GM21515 (cell line): ENCODE data around the gene CYB561D1.

Experiments
- ATAC-seq: cut with Tn5 transposase; IDR thresholded peaks from one replicate; pipeline ENCODE4 v1.9.1; 2021; ENCODE audit not compliant: unreplicated experiment

The CYB561D1 gene

DNA sequence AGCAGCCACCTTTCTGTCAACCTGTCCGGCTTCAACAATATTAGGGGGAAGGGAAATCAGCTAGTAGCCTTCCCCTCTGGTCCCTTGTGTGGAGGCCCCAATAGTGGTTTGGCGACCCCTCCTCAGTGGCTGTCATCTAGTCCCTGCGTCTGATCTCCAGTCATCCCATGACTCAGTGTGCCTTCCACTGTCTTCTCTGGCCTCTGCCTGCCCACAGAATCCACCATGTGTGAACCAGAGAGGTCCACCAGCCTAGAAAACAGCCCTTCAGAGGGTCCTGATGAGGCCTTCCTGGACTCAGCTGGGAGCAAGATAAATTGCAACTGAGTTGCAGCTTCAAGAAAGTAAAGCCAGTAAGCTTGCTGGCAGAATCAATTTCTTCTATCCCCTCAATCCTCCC, 14.0 kb upstream of the CYB561D1 start:
- ATAC-seq = no peak

DNA sequence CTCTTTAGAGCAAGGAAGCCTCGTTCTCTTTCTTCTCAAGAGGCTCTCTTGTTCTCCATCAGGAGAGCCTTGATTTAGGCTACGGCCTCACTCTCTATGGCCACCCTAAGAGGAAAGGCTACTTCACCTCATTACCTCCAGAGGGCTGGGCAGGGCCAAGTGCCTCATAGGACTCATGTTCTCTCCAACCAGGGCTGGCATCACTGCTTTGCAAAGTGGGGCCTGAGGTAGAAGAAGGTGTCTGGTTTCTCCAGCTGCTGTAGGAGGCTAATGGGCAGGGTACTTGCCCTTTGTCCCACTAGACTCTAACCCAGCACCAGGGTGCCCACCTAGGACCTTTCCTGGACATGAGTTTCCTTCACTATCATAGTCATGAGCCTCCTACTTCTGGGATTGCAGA, 12.2 kb upstream of the CYB561D1 start:
- ATAC-seq = no peak

DNA sequence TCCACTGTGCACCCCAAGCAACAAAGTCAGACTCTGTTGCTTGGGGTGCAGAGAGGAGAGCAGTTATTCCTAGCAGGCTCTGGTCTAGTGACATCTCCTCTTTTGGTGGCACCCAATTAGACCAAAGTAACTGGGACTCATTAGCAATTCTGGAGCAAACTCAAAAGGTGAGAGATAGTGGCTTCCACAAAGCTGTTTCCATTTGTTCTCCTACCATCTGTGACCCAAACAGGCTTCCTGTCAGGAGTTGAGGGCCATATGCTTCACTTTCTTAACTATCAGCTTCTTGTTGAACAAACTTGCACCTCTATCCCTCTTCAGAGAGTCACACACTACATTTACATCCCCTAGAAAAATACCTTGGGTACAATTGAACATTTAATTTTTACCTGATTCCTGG, 11.7 kb upstream of the CYB561D1 start:
- ATAC-seq = no peak

DNA sequence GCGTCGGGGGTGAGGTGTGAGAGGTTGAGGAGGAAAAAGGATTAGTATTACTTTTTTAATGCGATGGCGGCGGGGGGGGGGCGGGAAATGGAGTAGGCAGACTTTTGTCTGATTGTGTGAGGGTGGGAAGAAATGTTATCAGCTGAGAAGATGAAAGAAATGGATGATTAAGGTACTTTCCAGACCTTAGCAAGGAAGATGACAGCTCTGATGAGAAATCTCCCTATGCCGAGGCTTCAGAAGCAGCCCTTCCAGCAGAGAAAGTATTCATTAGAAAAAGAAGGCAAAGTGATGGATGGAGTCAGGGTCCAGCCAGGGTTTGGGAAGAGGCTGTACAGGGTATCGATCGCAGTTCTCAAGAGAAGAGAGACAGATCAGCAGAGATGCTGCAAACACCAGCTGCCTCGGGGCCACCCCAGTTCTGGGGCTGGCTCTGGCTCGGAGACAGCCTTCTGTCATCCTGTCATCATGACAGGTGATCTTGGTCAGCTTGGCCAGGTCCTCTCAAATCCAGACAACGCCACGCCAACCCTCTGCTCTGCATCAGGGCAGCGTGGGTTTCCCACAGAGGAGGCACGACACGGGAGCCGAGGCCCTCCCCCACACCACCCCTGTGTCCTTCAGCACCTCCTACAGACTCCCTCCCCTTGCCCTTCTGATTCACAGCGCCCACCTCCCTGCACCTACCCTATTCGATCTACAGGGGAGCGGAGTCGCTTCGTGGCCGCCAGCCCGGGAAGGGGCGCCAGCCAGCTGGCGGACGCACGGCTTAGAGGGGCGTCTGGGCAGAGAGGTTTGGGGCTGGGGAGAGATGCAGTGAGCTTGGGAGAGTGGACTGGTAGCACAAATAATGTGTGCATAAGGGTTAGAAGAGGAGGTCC, 10.9 kb upstream of the CYB561D1 start:
- peak; percentile 16 for ATAC-seq

DNA sequence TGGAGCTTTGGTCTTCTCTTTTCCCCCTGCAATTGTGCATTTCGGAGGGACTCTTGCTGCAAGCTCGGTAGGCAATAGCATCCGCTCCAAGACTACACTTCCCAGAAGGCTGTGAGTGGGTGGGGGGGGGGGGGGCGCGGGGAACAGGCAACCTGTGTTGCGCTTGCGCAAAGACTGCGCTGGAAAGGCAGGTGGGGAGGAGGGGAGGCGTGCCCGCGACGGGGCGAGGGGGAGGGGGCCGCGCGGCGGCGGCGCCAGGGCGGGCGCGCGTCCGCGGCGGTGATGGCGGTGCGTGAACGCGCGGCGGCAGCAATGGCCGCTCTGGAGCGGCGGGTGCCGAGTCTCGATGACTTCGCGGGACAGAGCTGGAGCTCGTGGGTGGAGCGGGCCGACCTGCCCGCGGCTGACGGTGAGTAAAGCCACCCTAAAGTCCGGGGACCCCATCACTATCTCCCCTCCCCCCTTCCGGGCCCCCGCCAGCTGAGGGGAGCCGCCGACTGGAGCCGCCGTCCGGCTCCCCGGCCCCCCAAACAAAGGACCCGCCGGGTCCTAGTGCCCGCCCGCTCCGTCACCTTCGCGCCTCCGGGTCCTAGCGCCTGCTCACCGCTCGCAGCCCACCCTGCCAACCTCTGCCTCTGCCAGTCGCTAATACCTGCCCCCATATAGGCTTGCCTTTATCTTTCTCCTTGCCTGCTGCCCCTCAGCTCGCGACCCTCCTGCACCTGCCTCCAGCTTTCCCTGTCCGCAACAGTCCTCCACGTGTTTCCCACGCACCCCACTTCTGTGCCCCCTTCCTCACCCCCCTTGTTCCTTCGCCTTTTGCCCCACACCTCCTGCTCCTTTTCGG, 10.0 kb upstream of the CYB561D1 start, which contains the start of gene ATXN7L2:
ATXN7L2 (plus strand) TSS at position 234 of the 847 bp plus-strand sequence; CDS start at position 283, 49 bp downstream.
- peak; percentile 75 for ATAC-seq

DNA sequence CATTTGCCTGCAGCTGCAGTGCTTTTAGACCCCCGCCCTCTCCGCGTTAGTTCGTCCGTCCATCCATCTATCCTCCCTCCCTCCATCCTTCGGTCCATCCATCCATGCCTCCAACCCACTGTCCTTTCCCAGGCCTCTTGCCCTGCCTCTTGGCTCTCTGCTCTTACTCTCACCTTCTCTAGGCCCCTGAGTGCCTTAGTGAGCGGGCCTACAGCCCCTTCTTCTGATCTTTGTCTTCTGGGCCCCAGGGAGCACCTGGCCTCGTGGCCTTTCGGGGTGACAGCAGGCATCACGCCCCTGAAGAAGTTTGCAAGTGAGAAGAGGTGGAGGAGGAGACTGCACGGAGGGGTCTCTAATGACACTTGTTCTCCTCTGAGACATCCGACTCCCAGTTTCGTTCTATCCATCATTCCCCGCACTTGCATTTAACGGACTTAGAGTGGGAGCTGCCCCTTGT, 9.3 kb upstream of the CYB561D1 start:
- ATAC-seq = no peak

DNA sequence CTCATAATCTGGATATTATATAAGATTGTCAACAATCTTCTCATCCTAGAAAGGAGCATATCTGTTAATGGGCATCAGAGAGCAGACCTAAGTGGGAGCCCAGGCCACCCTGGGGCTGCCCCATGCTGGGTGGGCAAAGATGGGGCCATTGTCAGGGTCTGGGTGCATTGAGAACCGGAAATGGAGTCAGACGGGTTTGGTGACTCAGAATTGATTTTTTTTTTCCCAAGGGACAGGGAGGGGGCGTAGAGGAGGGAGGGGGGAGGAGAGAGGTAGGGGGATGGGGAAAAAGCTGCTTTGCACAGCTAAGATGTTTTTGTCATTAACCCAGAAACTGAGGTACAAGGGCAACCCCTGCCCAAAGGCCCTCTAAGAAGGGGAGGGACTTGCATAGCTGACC, 8.9 kb upstream of the CYB561D1 start:
- no peak for ATAC-seq

- ATAC-seq = no peak
Observed at GRCh38 chr1:109487261-109487660, 6.6 kb upstream of the CYB561D1 start.

DNA sequence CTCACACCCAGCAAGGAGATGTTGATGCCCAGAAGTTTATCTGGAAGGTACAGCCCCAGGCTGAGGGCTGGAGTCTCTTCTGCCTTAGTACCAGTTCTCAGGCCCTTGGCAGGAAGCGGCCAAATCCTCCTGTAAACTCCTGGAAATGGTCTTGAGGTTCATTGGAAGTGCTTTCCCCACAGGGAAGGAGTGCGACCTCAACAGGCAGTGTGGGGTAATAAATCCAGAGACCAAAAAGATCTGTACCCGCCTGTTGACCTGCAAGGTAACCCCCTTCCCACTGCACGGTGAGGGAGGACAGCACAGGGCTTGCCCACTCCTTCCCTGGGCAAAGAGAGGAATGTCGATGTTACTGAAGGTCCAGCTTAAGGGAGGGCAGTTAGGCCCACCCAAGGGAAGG, 5.7 kb upstream of the CYB561D1 start:
- no peak for ATAC-seq

- ATAC-seq = no peak
Observed at GRCh38 chr1:109488696-109489095, 5.2 kb upstream of the CYB561D1 start.

DNA sequence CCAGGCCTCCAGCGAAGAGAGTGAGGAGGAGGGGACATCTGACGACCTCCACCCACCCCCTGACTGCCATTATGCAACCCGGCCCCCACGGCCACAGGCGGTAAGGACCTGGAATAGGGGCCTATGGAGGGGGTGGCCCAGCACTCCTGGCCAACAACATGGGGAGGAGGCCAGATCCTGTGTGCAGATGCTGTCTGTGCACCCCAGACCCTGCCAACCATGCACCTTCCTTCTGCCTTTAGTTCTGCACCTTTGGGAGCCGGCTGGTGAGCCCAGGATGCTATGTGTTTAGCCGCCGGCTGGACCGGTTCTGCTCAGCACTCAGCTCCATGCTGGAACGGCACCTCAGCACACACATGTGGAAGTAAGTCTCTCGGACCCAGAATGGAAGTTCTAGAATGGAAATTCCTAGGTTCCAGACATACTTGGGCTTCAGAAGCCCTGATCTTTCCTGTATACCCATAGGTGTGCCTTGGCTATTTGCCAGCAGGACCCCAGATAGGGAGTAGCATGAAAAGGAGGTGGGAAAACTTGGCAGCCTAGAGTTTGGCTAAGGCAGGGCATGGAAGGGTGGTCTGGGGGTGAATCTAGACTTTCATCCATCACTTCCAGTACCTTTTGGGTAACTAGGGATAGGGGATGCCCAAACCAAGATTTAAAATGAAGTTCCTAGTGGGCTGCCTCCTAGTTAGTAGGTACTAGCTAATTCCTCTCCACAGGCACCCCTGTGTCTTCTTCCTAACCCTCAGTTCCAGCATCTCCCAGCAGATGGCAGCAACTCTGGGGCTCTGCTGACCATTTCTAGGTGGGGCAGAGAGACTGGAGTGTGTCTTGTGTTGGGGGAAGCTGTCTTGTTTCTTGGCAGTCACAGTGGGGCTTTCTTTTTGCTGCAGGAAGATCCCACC, 3.6 kb upstream of the CYB561D1 start:
- ATAC-seq = no peak

- ATAC-seq = no peak
Observed at GRCh38 chr1:109490934-109491302, 3.0 kb upstream of the CYB561D1 start.

DNA sequence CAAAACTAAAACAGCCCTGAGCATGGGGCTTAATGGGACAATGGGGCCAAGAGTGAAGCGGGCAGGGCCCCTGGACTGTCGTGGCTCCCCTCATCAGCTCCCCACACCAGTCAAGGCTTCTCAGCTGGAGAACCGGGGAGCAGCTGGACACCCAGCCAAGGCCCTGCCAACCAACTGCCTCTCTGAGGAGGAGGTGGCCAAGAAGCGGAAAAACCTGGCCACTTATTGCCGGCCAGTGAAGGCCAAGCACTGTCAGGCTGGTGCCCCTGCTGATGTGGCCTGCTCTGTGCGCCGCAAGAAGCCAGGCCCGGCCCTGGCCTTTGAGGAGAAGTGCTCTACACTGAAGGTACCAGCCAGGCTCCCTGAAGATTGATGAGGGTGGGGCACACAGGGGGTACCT, 2.5 kb upstream of the CYB561D1 start:
- ATAC-seq = no peak

GRCh38 chr1:109492779-109493178, 1.1 kb upstream of the CYB561D1 start:
- no peak for ATAC-seq

GRCh38 chr1:109493227-109493626, 667 bp upstream of the CYB561D1 start:
- ATAC-seq = no peak

- ATAC-seq = no peak
Observed at GRCh38 chr1:109495738-109496137, 1.8 kb downstream of the CYB561D1 start.

DNA sequence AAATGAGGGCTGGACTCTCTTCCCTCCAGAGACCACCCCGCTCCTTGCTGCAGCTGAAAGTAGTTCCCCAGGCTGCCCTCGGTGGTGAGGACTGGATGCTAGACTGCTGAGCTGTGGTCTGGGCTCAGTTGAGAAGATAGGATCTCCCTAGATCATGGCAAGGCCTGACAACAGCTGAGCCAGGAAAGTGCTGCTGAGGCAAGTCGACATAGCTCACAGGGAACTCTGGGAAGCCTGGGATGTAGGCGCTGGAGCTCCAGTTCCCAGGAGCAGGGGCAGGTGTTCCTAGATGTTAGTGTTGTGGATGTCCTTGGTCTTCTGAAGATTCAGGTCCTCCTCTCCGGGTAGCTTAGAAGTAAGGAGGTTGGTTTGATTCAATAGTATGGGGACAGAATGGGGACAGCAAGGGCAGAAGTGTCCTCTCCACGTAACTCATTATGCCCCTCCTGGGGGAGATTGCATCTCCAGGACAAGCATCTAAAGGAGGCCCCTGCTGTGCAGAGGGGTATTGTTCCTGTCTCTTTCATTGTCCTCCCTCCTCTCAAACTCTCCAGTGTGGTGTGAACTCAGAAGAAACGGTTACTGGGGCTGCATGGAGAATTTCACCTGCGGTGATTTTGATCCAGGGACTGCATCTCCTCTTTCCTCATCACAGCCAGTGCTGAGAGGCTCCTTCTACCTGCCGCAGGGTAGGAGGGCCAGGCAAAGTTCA, 3.7 kb downstream of the CYB561D1 start:
- no peak for ATAC-seq

DNA sequence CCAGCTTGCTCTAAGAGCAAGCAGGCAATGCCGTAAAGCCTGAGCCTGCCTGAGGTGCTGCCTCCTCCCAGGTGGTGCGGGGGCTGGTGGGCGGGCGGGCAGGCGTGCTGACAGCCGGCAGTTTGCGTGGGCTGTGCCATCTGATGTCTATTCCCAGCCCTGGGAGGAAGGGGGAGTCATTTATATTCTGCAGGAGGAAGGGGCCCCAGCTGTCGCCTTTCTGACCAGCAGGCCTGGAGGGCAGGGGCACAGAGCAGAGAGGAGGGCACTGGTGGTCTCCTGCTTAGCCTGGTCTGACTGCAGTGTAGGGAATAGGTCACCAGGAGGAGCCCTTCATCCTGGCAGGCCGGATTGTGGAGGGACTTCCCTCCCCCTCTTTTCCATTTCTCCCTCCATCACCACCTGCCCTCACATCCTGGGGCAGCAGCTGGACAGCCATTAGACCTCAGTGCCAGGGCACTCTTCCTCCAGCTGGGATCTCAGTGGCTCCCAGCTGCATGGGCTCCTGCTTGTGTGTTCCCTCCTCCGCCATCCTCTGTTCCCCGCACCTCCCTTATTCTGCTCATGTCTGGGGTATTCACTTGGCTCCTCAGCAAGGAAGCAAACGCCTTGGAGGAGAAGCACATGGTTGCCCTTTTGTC, 4.4 kb downstream of the CYB561D1 start:
- no peak for ATAC-seq

DNA sequence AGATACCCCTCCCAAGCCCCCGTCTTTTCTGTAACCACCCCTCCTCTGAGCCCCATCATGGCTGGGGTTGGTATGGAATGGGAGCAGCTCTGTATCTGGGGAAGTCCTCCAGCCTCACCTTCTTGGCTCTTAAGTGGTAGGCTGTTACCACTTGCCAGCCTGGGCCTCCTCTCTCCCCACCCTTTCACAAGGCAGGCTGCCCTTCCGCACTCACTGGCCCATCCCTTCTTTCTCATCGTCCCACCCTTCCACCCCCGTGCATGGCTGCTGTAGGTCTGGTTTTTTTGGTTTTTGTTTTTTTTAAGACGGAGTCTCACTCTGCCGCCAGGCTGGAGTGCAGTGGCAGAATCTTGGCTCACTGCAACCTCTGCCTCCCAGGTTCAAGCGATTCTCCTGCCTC, 5.2 kb downstream of the CYB561D1 start:
- no peak for ATAC-seq
